NCI-H748 treated with DMSO at 0.1 percent for 48 hours (cell line): Measurements from ENCODE around the gene WFDC1.

Experiments used
- DNase-seq: peaks from one replicate; lab custom pipeline; 2025; lab: John Stamatoyannopoulos, UW

WFDC1 gene

GRCh38 chr16:84378099-84378498 is 83.4 kb downstream of the WFDC1 start:
- no peak for DNase-seq

GRCh38 chr16:84378567-84378966 is 83.9 kb downstream of the WFDC1 start:
- no peak for DNase-seq

GRCh38 chr16:84379008-84379708 is 84.5 kb downstream of the WFDC1 start:
- no peak for DNase-seq
